ENCODE data around the gene AUTS2. TPM values are rescaled to one million over a fixed set of nuclear protein-coding genes. Genes with fewer than 3 reads are reported as not detected.

AUTS2 gene
- total RNA-seq, 1 experiment from 2014 or later, result 50.0 TPM

DNA sequence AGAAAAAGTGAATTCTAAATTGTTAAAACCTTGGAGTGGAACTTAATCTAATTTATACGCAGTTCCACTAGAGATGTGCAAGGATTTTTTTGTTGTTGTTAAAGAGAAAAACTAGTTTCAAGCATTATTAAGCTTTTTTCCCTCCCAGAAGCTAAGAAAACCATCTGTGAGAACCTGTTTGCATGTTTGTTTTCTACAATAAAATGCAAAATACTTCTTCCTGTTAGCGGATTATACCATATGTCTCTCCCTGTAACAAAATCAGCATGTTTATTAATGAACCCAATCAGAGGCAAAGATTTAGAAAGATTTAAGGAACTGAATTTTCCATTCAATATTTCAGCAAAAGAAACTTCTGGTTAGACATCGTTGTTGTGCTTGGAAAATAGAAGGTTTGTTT lies 953.9 kb downstream of the AUTS2 start:
- H3K27me3 Mint-ChIP-seq (ENCODE audit: low read depth), result no peaks in the 10 kb centered on the region
- CTCF ChIA-PET, result no interaction called here
- H3K36me3 Mint-ChIP-seq, result peaks cover 2% of the 10 kb centered on the region; the same call in 1 of the 2 replicates
- POLR2A ChIA-PET, result no interaction called here
- no peak overlapping the region for H3K4me3 Mint-ChIP-seq
- H3K27ac Mint-ChIP-seq, result no peak overlapping the region
- ATAC-seq (no peak), DNase-seq (ENCODE audit: low spot score) (no peak)
- H3K4me1 Mint-ChIP-seq, result no peaks in the 10 kb centered on the region
- H3K9me3 Mint-ChIP-seq, result peaks cover 7% of the 10 kb centered on the region
- TF ChIP-seq, protein P1, sequence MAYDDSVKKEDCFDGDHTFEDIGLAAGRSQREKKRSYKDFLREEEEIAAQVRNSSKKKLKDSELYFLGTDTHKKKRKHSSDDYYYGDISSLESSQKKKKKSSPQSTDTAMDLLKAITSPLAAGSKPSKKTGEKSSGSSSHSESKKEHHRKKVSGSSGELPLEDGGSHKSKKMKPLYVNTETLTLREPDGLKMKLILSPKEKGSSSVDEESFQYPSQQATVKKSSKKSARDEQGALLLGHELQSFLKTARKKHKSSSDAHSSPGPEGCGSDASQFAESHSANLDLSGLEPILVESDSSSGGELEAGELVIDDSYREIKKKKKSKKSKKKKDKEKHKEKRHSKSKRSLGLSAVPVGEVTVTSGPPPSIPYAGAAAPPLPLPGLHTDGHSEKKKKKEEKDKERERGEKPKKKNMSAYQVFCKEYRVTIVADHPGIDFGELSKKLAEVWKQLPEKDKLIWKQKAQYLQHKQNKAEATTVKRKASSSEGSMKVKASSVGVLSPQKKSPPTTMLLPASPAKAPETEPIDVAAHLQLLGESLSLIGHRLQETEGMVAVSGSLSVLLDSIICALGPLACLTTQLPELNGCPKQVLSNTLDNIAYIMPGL (CRISPR knock-in tag; IDR thresholded peaks at IDR 0.05), result no peak
- TF ChIP-seq SP1 (CRISPR knock-in tag; conservative IDR thresholded peaks at IDR 0.05) (no peak), GABPB1 (CRISPR knock-in tag; IDR thresholded peaks at IDR 0.05) (no peak), MYBL2 (CRISPR knock-in tag; IDR thresholded peaks at IDR 0.05) (no peak), MXD4 (CRISPR knock-in tag; IDR thresholded peaks at IDR 0.05; ENCODE audit: borderline replicate concordance) (no peak), KAT7 (CRISPR knock-in tag; IDR thresholded peaks at IDR 0.05; ENCODE audit: borderline replicate concordance) (no peak)
- TF ChIP-seq, protein P2, sequence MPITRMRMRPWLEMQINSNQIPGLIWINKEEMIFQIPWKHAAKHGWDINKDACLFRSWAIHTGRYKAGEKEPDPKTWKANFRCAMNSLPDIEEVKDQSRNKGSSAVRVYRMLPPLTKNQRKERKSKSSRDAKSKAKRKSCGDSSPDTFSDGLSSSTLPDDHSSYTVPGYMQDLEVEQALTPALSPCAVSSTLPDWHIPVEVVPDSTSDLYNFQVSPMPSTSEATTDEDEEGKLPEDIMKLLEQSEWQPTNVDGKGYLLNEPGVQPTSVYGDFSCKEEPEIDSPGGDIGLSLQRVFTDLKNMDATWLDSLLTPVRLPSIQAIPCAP (CRISPR knock-in tag; IDR thresholded peaks at IDR 0.05), result no peak
- TF ChIP-seq, protein P3, sequence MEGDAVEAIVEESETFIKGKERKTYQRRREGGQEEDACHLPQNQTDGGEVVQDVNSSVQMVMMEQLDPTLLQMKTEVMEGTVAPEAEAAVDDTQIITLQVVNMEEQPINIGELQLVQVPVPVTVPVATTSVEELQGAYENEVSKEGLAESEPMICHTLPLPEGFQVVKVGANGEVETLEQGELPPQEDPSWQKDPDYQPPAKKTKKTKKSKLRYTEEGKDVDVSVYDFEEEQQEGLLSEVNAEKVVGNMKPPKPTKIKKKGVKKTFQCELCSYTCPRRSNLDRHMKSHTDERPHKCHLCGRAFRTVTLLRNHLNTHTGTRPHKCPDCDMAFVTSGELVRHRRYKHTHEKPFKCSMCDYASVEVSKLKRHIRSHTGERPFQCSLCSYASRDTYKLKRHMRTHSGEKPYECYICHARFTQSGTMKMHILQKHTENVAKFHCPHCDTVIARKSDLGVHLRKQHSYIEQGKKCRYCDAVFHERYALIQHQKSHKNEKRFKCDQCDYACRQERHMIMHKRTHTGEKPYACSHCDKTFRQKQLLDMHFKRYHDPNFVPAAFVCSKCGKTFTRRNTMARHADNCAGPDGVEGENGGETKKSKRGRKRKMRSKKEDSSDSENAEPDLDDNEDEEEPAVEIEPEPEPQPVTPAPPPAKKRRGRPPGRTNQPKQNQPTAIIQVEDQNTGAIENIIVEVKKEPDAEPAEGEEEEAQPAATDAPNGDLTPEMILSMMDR (IDR thresholded peaks at IDR 0.05), result no peak

DNA sequence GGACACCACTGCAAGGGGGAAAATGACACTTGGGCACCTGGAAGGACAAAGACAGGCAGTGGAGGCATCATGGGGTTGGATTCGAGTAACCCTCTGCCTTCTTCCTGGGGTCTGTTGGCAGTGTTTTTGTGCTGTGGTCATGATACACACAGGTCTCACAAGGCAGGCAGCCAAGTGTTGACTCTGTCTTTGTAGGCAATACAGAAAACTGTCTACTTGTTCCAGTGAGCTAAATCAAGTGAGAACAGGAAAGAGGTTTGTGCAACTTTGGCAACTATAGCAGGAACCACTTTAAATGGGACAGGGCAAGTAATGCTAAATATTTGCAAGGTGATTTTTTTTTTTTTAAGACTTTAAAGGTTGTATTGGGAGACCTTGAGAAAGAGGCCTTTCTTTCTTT lies 955.1 kb downstream of the AUTS2 start:
- ChIA-PET CTCF (no interaction called here), POLR2A (no interaction called here)
- Mint-ChIP-seq H3K9me3 (peaks cover 9% of the 10 kb centered on the region), H3K4me3 (no peak overlapping the region), H3K36me3 (peaks cover 2% of the 10 kb centered on the region; the same call in 1 of the 2 replicates), H3K27ac (no peak overlapping the region), H3K27me3 (ENCODE audit: low read depth) (no peaks in the 10 kb centered on the region), H3K4me1 (no peaks in the 10 kb centered on the region)
- no peak for TF ChIP-seq SOX15 (CRISPR knock-in tag; IDR thresholded peaks at IDR 0.05)
- no peak for TF ChIP-seq RORB (CRISPR knock-in tag; IDR thresholded peaks at IDR 0.05)
- no peak for TF ChIP-seq CBFB (CRISPR knock-in tag; IDR thresholded peaks at IDR 0.05; ENCODE audit: low read depth)
- no peak for TF ChIP-seq CREM (CRISPR knock-in tag; IDR thresholded peaks at IDR 0.05)
- TF ChIP-seq FOXP1 (CRISPR knock-in tag; IDR thresholded peaks at IDR 0.05; ENCODE audit: borderline replicate concordance), result no peak
- TF ChIP-seq, protein P4, sequence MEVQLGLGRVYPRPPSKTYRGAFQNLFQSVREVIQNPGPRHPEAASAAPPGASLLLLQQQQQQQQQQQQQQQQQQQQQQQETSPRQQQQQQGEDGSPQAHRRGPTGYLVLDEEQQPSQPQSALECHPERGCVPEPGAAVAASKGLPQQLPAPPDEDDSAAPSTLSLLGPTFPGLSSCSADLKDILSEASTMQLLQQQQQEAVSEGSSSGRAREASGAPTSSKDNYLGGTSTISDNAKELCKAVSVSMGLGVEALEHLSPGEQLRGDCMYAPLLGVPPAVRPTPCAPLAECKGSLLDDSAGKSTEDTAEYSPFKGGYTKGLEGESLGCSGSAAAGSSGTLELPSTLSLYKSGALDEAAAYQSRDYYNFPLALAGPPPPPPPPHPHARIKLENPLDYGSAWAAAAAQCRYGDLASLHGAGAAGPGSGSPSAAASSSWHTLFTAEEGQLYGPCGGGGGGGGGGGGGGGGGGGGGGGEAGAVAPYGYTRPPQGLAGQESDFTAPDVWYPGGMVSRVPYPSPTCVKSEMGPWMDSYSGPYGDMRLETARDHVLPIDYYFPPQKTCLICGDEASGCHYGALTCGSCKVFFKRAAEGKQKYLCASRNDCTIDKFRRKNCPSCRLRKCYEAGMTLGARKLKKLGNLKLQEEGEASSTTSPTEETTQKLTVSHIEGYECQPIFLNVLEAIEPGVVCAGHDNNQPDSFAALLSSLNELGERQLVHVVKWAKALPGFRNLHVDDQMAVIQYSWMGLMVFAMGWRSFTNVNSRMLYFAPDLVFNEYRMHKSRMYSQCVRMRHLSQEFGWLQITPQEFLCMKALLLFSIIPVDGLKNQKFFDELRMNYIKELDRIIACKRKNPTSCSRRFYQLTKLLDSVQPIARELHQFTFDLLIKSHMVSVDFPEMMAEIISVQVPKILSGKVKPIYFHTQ (CRISPR knock-in tag; IDR thresholded peaks at IDR 0.05), result no peak
- no peak for TF ChIP-seq PRRX2 (CRISPR knock-in tag; IDR thresholded peaks at IDR 0.05)
- no peak for TF ChIP-seq IRF2 (CRISPR knock-in tag; IDR thresholded peaks at IDR 0.05; ENCODE audit: borderline replicate concordance, low read depth)
- TF ChIP-seq MXD4 (CRISPR knock-in tag; IDR thresholded peaks at IDR 0.05; ENCODE audit: borderline replicate concordance), result no peak
- no peak for TF ChIP-seq HMGA2 (CRISPR knock-in tag; IDR thresholded peaks at IDR 0.05)
- DNase-seq (ENCODE audit: low spot score), result no peak
- ATAC-seq, result no peak

DNA sequence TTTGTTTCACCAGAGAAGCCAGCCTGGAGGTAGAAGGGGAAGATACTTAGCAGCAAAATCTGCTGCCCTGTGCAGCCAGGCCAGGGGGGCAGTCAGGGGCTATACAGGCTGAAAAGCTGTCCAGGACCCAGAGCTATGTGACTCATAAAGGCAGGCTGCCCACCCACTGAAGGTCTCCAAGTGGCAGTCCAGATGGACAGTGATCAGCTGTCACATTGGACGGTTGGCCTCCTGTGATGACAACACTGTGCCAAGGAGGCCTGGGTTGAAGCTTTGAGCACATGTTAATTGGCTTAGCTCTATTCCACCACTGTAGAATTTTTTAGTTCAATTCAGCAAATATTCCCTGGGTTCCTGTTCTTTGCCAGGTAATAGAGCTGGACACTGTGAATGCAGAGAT lies 956.4 kb downstream of the AUTS2 start:
- ATAC-seq, result no peak
- Mint-ChIP-seq H3K27me3 (ENCODE audit: low read depth) (no peaks in the 10 kb centered on the region), H3K27ac (no peak overlapping the region), H3K4me3 (no peak overlapping the region), H3K9me3 (peaks cover 18% of the 10 kb centered on the region), H3K4me1 (no peaks in the 10 kb centered on the region), H3K36me3 (peaks cover 7% of the 10 kb centered on the region)
- no peak for DNase-seq (ENCODE audit: low spot score)
- CTCF ChIA-PET, result no interaction called here
- POLR2A ChIA-PET, result no interaction called here
- no peak for TF ChIP-seq TP53 (CRISPR knock-in tag; IDR thresholded peaks at IDR 0.05)
- no peak for TF ChIP-seq OVOL2 (CRISPR knock-in tag; IDR thresholded peaks at IDR 0.05; ENCODE audit: borderline replicate concordance)
- TF ChIP-seq, protein P5, sequence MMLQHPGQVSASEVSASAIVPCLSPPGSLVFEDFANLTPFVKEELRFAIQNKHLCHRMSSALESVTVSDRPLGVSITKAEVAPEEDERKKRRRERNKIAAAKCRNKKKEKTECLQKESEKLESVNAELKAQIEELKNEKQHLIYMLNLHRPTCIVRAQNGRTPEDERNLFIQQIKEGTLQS (CRISPR knock-in tag; conservative IDR thresholded peaks at IDR 0.05), result no peak
- TF ChIP-seq, protein P6, sequence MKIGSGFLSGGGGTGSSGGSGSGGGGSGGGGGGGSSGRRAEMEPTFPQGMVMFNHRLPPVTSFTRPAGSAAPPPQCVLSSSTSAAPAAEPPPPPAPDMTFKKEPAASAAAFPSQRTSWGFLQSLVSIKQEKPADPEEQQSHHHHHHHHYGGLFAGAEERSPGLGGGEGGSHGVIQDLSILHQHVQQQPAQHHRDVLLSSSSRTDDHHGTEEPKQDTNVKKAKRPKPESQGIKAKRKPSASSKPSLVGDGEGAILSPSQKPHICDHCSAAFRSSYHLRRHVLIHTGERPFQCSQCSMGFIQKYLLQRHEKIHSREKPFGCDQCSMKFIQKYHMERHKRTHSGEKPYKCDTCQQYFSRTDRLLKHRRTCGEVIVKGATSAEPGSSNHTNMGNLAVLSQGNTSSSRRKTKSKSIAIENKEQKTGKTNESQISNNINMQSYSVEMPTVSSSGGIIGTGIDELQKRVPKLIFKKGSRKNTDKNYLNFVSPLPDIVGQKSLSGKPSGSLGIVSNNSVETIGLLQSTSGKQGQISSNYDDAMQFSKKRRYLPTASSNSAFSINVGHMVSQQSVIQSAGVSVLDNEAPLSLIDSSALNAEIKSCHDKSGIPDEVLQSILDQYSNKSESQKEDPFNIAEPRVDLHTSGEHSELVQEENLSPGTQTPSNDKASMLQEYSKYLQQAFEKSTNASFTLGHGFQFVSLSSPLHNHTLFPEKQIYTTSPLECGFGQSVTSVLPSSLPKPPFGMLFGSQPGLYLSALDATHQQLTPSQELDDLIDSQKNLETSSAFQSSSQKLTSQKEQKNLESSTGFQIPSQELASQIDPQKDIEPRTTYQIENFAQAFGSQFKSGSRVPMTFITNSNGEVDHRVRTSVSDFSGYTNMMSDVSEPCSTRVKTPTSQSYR (CRISPR knock-in tag; IDR thresholded peaks at IDR 0.05), result no peak
